ENCODE data around the gene AKT3.

DNA sequence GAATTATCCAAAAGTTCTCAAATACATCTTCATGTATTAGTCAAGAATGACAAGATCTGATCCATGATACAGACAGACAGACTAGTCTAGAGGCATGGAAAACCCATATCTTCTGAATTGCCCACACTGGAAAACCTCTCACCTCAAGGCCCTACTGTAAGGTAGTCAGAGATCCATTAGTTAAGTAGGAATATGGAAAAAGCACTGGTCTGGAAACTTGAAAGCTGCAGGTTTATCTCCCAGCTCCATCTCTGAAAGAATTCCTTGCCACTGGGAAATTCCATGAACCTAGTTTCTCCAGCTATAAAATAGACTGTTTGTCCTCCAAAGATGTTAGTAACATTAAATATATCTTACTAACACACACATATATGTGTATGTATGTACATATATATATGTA is 169.2 kb downstream of the AKT3 start:
- TF ChIP-seq, protein P1, sequence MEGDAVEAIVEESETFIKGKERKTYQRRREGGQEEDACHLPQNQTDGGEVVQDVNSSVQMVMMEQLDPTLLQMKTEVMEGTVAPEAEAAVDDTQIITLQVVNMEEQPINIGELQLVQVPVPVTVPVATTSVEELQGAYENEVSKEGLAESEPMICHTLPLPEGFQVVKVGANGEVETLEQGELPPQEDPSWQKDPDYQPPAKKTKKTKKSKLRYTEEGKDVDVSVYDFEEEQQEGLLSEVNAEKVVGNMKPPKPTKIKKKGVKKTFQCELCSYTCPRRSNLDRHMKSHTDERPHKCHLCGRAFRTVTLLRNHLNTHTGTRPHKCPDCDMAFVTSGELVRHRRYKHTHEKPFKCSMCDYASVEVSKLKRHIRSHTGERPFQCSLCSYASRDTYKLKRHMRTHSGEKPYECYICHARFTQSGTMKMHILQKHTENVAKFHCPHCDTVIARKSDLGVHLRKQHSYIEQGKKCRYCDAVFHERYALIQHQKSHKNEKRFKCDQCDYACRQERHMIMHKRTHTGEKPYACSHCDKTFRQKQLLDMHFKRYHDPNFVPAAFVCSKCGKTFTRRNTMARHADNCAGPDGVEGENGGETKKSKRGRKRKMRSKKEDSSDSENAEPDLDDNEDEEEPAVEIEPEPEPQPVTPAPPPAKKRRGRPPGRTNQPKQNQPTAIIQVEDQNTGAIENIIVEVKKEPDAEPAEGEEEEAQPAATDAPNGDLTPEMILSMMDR (IDR thresholded peaks at IDR 0.05) = no peak
- no peak for TF ChIP-seq EZH2 (IDR thresholded peaks at IDR 0.05)

All from neural progenitor cell (in vitro differentiated cells).